ENCODE results near the gene SLC6A19.
"Not testable (repeated sequence)": the region's sequence is repeated elsewhere in the genome, so short reads cannot be mapped to it uniquely, and the experiment has no call there.

- TF ChIP-seq, protein P1, sequence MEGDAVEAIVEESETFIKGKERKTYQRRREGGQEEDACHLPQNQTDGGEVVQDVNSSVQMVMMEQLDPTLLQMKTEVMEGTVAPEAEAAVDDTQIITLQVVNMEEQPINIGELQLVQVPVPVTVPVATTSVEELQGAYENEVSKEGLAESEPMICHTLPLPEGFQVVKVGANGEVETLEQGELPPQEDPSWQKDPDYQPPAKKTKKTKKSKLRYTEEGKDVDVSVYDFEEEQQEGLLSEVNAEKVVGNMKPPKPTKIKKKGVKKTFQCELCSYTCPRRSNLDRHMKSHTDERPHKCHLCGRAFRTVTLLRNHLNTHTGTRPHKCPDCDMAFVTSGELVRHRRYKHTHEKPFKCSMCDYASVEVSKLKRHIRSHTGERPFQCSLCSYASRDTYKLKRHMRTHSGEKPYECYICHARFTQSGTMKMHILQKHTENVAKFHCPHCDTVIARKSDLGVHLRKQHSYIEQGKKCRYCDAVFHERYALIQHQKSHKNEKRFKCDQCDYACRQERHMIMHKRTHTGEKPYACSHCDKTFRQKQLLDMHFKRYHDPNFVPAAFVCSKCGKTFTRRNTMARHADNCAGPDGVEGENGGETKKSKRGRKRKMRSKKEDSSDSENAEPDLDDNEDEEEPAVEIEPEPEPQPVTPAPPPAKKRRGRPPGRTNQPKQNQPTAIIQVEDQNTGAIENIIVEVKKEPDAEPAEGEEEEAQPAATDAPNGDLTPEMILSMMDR (IDR thresholded peaks at IDR 0.05; ENCODE audit: low read depth, low read length), result not testable (repeated sequence)
- not testable (repeated sequence) for TF ChIP-seq EZH2phosphoT487 (IDR thresholded peaks at IDR 0.05; ENCODE audit: low read depth)
Observed at GRCh38 chr5:1267464-1267863, 66.1 kb downstream of the SLC6A19 start.

All from OCI-LY3 (cell line).